GM21447 (cell line): ENCODE results near the gene RETREG3.
"Not testable (repeated sequence)": the region's sequence is repeated elsewhere in the genome, so short reads cannot be mapped to it uniquely, and the experiment has no call there.

Source experiments
- ATAC-seq: cut with Tn5 transposase; IDR thresholded peaks from one replicate; pipeline ENCODE4 v1.9.1; 2021; ENCODE audit not compliant: unreplicated experiment

Gene RETREG3

GRCh38 chr17:42609182-42609813 is at the start of gene RETREG3, which contains the start of gene TUBG1:
Gene RETREG3, minus strand, starts transcription at chr17:42609374. Its CDS starts 50 bp downstream, at chr17:42609324.
Gene TUBG1, plus strand, starts transcription at chr17:42609683. Its CDS starts 55 bp downstream, at chr17:42609738.
- ATAC-seq = peak; percentile 82

GRCh38 chr17:42657824-42658588 is 48.8 kb upstream of the RETREG3 start:
- no peak for ATAC-seq

- no peak for ATAC-seq
Measured at GRCh38 chr17:42655528-42655927, 46.4 kb upstream of the RETREG3 start.

- no peak for ATAC-seq
Measured at GRCh38 chr17:42653179-42654124, 44.3 kb upstream of the RETREG3 start.

- ATAC-seq = no peak
Measured at GRCh38 chr17:42651392-42651791, 42.2 kb upstream of the RETREG3 start.

- no peak for ATAC-seq
Measured at GRCh38 chr17:42647778-42648177, 38.6 kb upstream of the RETREG3 start.

- ATAC-seq = no peak
Measured at GRCh38 chr17:42642336-42642735, 33.2 kb upstream of the RETREG3 start.

GRCh38 chr17:42640121-42640520 is 30.9 kb upstream of the RETREG3 start:
- no peak for ATAC-seq

GRCh38 chr17:42639525-42640113 is 30.4 kb upstream of the RETREG3 start:
- ATAC-seq = no peak

- no peak for ATAC-seq
Measured at GRCh38 chr17:42632949-42633444, 23.8 kb upstream of the RETREG3 start.

GRCh38 chr17:42629411-42630009 is 20.3 kb upstream of the RETREG3 start:
- no peak for ATAC-seq

GRCh38 chr17:42627032-42627764 is 18.0 kb upstream of the RETREG3 start:
- ATAC-seq = not testable (repeated sequence)

GRCh38 chr17:42623732-42624596 is 14.8 kb upstream of the RETREG3 start:
- ATAC-seq = no peak

- no peak for ATAC-seq
Measured at GRCh38 chr17:42623271-42623670, 14.1 kb upstream of the RETREG3 start.

GRCh38 chr17:42621987-42622386 is 12.8 kb upstream of the RETREG3 start:
- not testable (repeated sequence) for ATAC-seq

- peak; percentile 77 for ATAC-seq
Measured at GRCh38 chr17:42618442-42619150, 9.4 kb upstream of the RETREG3 start.

GRCh38 chr17:42617956-42618431 is 8.8 kb upstream of the RETREG3 start:
- no peak for ATAC-seq
